Ishikawa (cell line): ENCODE measurements around the gene RAX2.

ENCODE experiments used
- CREB1 ChIP-seq: IDR thresholded peaks from 2 replicates; pipeline ENCODE4 v1.6.1; 2012; ENCODE audit warnings: low read depth
- EP300 ChIP-seq: IDR thresholded peaks from 2 replicates; pipeline ENCODE4 v1.6.1; 2012; ENCODE audit warnings: borderline replicate concordance
- FOXM1 ChIP-seq: IDR thresholded peaks from 2 replicates; pipeline ENCODE4 v1.6.1; 2012; ENCODE audit warnings: low read depth, borderline replicate concordance
- NFIC ChIP-seq: IDR thresholded peaks from 2 replicates; pipeline ENCODE4 v1.6.1; 2012
- RAD21 ChIP-seq: IDR thresholded peaks from 2 replicates; pipeline ENCODE4 v1.6.1; 2012; ENCODE audit warnings: low read depth
- REST ChIP-seq: IDR thresholded peaks from 2 replicates; pipeline ENCODE4 v1.6.1; 2012; ENCODE audit warnings: low read depth, mild to moderate bottlenecking
- TCF12 ChIP-seq: IDR thresholded peaks from 2 replicates; pipeline ENCODE4 v1.6.1; 2012; ENCODE audit warnings: low read depth
- TEAD4 ChIP-seq: IDR thresholded peaks from 2 replicates; pipeline ENCODE4 v1.6.1; 2012
- USF1 ChIP-seq: IDR thresholded peaks from 2 replicates; pipeline ENCODE4 v1.6.1; 2012
- YY1 ChIP-seq: IDR thresholded peaks from 2 replicates; pipeline ENCODE4 v1.6.1; 2012; ENCODE audit warnings: low read depth
- ZBTB7A ChIP-seq: IDR thresholded peaks from 2 replicates; pipeline ENCODE4 v1.6.1; 2012; ENCODE audit warnings: low read depth
- TF ChIP-seq, protein P1 (sequence below): IDR thresholded peaks from 2 replicates; pipeline ENCODE4 v1.6.1; 2012

Gene RAX2

GRCh38 chr19:3788996-3789778 lies 17.2 kb upstream of the RAX2 start:
- no peak for TF ChIP-seq ZBTB7A
- TF ChIP-seq REST = no peak
- TF ChIP-seq, protein P1, sequence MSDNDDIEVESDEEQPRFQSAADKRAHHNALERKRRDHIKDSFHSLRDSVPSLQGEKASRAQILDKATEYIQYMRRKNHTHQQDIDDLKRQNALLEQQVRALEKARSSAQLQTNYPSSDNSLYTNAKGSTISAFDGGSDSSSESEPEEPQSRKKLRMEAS = no peak
- TF ChIP-seq TCF12 = no peak
- no peak for TF ChIP-seq CREB1
- TF ChIP-seq NFIC = no peak
- no peak for TF ChIP-seq USF1
- no peak for TF ChIP-seq EP300

- TF ChIP-seq ZBTB7A (peak; percentile 71; the same call in 1 of the 2 replicates), USF1 (no peak)
These were observed 14.2 kb upstream of the RAX2 start, which contains the start of gene MATK for GRCh38 chr19:3785938-3786824. MATK (minus strand) TSS chr19:3786381; CDS start chr19:3785135, 1,246 bp downstream.

DNA sequence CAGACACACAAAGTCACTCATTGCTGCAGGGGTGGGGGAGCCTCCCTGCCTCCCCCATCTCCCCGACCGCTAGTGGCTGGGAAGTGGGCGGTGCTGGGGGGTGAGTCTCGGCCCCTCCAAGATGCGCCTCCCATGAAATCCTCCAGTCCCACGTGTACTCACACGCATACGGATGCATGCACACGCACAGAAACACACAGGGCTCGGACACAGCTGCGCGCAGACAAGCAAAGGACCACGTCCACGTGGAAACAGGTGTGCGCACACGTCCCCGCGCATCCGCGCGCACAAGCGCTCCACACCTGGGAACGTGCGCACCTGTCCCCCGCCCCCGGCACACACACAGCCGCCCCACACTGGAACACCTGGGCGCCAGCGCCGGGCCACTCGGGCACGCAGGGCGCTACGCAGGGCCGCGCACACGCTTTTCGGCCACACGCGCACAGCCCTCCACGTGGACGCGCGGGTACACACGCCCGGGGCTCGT lies 13.5 kb upstream of the RAX2 start:
- TF ChIP-seq FOXM1 (no peak), NFIC (no peak), TCF12 (peak; percentile 16; the same call in 1 of the 2 replicates)
- TF ChIP-seq, protein P1 = peak; percentile 79

DNA sequence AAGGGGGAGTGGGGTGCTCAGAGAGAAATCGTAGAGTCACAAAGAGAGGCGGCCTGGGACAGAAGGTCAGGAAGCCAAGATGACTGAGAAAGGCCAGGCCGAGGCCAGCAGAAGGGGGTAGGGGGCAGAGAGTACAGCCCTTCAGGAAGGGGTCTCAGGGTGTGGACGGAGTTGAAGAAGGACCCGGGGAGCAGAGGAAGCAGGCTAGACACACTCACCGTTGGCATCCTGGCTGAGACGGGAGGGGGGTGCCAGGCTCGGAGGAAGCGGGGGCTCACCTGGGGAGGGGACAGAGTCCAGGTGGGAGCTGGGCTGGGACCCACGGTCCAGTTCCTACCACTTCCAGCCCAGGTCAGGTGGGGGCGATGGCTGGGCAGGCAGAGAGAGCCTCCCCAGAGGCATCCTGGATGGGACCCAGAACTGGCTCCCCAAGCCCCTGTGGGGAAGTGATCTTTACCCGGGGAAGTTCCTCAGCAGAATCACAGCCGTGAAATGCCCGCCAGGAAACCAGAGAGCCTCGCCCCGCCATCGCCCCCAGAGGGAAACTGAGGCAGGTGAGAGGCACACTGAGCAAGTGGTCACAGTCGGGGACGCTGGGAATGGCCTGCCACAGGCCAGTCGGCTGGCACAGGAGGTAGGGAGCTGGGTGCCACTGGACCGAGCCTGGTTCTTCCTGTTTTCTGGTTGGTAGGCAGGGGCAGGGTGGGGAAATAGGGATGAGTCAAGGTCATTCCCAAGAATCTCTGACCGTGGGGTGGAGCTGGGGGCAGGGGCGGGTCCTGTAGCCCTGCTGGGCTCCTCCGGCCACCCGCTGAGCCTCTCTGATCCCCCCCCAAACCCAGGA lies 12.8 kb upstream of the RAX2 start:
- no peak for TF ChIP-seq YY1
- TF ChIP-seq, protein P1 = no peak
- TF ChIP-seq FOXM1 = no peak
- TF ChIP-seq TEAD4 = no peak

GRCh38 chr19:3783660-3784584 lies 11.9 kb upstream of the RAX2 start:
- TF ChIP-seq REST (no peak), RAD21 (peak; percentile 46)
- TF ChIP-seq, protein P1 = no peak
